ENCODE results near the gene VWA5B1.

Gene VWA5B1

DNA sequence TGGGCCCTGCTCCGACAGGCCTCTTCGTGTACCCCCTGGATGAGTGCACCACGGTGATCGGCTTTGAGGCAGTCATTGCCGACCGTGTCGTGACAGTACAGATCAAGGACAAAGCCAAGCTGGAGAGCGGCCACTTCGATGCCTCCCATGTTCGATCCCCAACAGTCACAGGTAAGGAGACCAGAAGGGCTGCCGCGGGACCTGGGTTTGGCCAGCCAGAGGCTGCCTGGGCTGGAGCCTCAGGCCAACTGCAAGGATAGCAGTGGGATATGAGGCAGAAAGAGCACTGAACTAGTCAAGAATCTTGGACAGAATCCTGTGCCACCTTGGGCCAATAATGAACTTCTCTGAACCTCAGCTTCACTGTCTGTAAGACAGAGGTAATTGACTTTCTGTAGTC is 22.1 kb downstream of the VWA5B1 start:
- TF ChIP-seq, protein P1, sequence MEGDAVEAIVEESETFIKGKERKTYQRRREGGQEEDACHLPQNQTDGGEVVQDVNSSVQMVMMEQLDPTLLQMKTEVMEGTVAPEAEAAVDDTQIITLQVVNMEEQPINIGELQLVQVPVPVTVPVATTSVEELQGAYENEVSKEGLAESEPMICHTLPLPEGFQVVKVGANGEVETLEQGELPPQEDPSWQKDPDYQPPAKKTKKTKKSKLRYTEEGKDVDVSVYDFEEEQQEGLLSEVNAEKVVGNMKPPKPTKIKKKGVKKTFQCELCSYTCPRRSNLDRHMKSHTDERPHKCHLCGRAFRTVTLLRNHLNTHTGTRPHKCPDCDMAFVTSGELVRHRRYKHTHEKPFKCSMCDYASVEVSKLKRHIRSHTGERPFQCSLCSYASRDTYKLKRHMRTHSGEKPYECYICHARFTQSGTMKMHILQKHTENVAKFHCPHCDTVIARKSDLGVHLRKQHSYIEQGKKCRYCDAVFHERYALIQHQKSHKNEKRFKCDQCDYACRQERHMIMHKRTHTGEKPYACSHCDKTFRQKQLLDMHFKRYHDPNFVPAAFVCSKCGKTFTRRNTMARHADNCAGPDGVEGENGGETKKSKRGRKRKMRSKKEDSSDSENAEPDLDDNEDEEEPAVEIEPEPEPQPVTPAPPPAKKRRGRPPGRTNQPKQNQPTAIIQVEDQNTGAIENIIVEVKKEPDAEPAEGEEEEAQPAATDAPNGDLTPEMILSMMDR (IDR thresholded peaks at IDR 0.05; ENCODE audit: borderline replicate concordance, insufficient read depth, low read depth, low read length) = no peak
- no peak overlapping the region for H3K4me3 ChIP-seq (ENCODE audit: low read depth, low read length)

DNA sequence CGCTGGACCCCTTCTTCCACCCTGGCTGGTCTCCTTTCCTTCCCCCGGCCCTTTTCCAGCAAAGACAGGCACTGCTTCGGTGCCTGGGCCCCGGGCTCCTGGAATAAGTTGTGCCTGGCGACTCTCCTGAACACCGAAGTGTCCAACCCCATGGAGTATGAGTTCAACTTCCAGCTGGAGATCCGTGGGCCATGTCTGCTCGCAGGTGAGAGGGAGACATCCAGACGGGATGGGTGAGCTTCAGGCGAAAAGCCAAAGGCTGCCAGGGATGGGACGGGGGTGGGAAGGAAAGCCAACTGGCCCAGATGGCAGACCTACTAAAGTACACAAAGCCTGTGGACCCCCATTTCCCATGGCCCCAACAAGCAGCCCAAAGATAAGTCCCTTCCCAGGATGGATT is 26.8 kb downstream of the VWA5B1 start:
- TF ChIP-seq, protein P1 (IDR thresholded peaks at IDR 0.05; ENCODE audit: borderline replicate concordance, insufficient read depth, low read depth, low read length) = no peak
- no peak overlapping the region for H3K4me3 ChIP-seq (ENCODE audit: low read depth, low read length)

DNA sequence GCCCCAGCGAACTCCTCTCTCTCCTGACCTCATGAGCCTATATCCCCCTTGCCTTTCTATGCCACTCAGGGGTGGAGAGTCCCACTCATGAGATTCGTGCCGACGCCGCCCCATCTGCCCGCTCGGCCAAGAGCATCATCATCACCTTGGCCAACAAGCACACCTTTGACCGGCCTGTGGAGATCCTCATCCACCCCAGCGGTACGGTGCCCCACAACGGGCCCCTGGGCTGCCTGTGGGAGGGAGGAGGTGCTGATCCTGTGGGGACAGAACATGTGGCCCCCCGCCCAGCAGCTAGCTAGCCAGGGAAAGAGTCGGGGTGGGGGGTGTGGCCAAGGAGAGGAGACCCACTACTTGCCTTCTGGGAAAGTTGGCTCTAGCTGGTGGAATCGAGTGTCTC is 27.8 kb downstream of the VWA5B1 start:
- TF ChIP-seq, protein P1 (IDR thresholded peaks at IDR 0.05; ENCODE audit: borderline replicate concordance, insufficient read depth, low read depth, low read length) = no peak
- no peak overlapping the region for H3K4me3 ChIP-seq (ENCODE audit: low read depth, low read length)

DNA sequence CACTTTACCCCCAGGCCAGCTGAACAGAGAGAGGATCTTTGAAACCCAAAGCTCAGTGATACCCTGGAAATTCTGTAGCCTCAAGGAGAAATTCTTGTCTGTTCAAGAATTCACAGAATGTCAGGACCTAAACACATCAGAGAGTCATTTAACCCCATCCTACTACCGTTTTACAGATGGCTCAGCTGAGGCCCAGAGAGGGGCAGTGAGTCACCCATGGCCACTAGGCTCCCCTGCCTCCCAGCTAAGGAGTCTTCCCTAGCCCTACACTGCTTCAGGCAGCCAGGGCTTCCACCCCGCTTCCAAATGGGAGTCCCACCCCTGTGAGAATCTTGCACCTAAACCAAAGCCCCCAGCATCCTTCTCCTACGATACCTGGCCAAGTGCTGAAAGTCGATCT is 28.3 kb downstream of the VWA5B1 start:
- TF ChIP-seq, protein P1 (IDR thresholded peaks at IDR 0.05; ENCODE audit: borderline replicate concordance, insufficient read depth, low read depth, low read length) = no peak
- no peak overlapping the region for H3K4me3 ChIP-seq (ENCODE audit: low read depth, low read length)

DNA sequence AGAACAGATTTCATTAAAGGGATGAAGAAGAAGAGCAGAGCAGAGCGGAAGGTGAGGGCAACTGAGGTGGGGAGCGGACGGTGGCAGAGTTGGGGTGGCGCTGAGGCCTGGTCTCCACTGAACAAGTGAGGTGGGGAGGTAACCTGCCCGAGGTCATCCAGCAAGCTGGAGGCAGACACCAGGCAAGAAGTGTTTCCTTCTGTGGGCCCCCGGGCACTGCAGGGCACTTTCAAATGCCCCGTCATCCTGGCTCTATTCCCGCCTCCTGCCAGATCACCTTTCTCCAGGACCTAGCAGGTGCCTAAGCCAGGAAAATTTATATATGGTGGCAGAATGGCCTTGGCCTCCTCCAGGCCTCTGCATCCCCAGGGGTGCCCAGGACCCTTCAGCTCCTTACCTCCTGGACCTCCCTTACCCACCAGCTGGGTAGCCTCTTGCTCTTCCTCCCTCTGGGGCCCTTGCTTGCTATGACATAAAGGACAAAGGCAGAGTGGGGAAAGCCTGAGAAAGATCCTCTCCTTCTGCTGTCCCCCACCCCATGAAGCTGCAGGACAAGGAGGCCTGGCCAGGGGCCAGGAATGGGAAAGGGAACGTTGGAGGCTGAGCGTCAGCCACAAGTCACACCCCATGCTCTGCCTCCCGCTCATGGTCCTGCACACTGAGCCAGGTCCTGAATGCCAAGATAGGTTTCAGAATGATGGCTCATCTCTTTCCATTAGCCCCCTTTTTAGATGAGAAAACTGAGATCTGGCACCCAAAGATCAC is 29.0 kb downstream of the VWA5B1 start:
- H3K4me3 ChIP-seq (ENCODE audit: low read depth, low read length) = no peak overlapping the region
- TF ChIP-seq, protein P1 (IDR thresholded peaks at IDR 0.05; ENCODE audit: borderline replicate concordance, insufficient read depth, low read depth, low read length) = no peak

DNA sequence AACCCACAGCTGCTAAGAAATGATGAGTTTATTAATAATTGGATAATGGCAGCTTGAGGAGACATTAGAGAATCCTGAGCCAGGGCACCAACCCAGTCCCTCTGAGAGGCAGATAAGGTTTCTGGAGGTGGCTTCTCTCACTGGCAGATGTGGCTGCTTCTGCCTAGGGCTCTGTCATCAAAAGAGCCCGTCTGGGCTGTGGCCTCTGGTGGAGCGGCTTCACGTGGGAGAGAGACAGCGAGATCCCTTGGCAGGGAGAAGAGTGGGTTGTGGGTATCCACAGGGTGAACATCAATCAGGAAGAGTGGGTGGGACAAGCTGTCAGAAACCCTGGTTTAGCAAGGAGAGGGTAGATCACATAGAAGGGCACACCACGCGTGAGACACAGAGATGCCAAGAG is 30.0 kb downstream of the VWA5B1 start:
- TF ChIP-seq, protein P1 (IDR thresholded peaks at IDR 0.05; ENCODE audit: borderline replicate concordance, insufficient read depth, low read depth, low read length) = no peak
- no peak overlapping the region for H3K4me3 ChIP-seq (ENCODE audit: low read depth, low read length)

DNA sequence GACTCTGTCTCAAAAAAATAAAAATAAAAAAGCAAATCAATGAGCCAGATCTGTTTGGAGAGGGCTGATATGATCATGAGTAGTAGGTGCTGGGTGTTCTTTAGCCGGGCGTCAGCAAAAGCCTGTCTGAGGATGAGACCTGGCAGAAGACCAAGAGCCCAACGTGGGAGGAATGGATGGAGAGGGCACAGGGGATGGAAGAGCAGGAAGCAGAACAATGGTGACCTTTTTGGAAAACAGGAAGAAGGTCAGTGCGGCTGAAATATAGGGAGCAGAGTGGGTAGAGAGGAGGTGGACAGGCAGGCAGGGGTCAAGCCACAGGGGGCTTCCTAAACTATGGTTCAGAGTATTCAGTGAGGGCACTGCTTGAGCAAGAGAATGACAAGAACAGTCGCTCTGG is 30.9 kb downstream of the VWA5B1 start:
- H3K4me3 ChIP-seq (ENCODE audit: low read depth, low read length) = no peak overlapping the region
- TF ChIP-seq, protein P1 (IDR thresholded peaks at IDR 0.05; ENCODE audit: borderline replicate concordance, insufficient read depth, low read depth, low read length) = no peak
